Embryonic facial prominence (tissue), 1 donor: ENCODE data around the gene GORAB.

ENCODE experiments used
- DNase-seq: peaks from one replicate; pipeline ENCODE4 v3.0.0-alpha.2; 2016; ENCODE audit errors: extremely low spot score

GORAB gene

DNA sequence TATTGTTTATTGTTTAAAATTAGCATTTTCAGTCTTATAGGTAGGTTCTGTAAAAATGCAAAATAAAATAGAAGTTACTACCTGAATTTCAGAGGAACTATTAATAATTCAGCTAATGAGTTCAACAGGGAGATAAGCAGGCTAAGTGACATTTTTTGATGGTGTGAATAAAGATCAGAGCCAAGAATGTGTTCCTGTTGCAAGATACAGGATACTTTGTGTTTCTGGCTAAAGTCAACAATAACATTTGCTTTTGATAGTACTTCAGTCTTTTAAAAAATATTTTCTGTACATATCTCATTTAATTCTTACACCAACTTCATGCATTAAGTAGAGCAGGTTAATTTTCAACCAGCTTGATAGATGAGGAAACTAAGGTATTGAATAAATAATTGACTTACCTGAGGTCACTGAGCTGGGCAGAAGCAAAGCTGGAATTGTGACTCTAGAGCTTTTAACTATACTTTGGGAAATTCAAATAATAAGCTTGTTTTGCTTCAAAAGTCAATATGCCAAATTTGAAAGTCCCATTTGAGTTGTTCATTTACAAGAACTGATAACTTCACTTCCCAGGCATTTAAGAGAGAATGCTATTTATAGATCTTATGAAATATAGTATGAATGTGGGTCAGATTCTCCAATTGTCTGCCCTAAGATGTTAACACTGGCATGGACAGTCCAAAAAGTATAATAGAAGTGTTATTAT is 6.0 kb downstream of the GORAB start:
- no peak for DNase-seq

- no peak for DNase-seq
These were observed 6.7 kb downstream of the GORAB start for GRCh38 chr1:170538687-170539086.

- no peak for DNase-seq
These were observed 7.2 kb downstream of the GORAB start for GRCh38 chr1:170539154-170539553.

- DNase-seq, result no peak
These were observed 12.7 kb downstream of the GORAB start for GRCh38 chr1:170544624-170545023.

DNA sequence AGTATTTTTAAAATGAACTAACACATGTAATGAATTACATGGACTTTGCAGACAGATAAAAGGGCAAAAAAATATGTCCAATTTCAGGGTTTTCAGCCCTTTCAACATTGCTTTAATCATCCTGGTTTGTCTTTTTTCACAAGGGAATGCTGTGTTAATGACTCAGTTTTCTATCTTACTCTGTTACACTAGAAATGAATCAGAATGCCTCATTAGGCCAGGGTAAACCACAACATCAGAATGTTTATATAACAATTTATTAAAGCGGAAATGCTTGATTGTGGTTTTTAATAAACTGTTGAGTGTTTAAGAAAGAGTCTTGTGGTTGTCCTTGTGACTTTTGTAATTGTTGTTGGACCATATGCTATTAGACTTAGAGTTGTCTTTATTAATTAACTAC is 13.5 kb downstream of the GORAB start:
- no peak for DNase-seq

GRCh38 chr1:170547255-170547654 is 15.3 kb downstream of the GORAB start:
- no peak for DNase-seq

GRCh38 chr1:170548497-170548896 is 16.5 kb downstream of the GORAB start:
- no peak for DNase-seq

DNA sequence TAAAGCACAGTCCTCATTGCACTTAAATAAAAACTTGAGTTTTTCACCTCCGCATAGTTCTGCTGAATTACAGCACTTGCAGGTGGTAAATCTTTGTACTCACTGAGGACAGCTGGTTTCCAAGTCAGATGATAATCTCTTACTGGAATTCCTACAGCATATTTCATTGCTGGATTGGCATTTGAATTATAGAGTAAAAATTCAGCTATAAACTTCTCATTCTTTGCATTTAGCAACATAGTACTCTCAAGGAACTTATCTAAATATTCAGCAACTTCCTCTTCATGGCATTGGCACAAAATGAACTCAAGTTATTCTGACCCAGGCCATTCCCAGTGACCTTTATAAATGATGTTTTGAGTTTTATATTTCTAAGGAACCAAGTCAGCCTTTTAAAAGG is 23.4 kb downstream of the GORAB start:
- DNase-seq, result no peak

GRCh38 chr1:170556917-170557316 is 25.0 kb downstream of the GORAB start:
- no peak for DNase-seq

DNA sequence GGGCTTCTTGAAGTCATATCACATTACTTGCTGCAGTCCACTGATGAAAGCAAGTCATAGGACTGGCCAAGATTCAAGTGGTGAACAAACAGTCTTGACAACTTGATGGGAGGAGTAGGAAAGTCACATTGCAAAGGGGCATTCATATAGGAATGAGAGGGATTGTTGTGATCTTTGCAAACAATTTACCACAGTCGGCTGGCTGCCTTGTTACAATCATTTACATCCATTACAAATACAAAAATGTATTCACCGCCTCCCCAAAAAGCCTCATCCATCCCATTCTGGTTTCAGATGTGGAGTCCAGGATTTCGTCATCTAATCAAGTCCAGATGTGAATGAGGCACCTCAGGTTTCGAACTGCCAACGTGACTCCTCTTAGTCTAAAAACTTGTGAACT is 26.8 kb downstream of the GORAB start:
- DNase-seq, result no peak

DNA sequence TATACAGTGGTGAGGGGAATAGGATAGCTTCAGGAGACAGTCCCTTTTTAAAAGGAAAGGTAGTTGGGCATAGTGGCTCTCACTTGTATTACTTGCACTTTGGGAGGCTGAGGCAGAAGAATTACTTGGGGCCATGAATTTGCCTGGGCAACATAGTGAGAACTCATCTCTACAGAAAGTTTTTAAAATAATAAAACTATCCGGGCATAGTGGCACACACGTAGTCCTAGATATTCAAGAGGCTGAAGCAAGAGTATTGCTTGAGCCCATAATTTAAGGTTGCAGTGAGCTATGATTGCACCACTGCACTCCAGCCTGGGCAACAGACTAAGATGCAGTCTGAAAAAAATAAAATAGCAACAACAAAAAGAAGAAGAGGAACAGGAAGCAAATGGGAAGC is 27.2 kb downstream of the GORAB start:
- DNase-seq, result no peak

DNA sequence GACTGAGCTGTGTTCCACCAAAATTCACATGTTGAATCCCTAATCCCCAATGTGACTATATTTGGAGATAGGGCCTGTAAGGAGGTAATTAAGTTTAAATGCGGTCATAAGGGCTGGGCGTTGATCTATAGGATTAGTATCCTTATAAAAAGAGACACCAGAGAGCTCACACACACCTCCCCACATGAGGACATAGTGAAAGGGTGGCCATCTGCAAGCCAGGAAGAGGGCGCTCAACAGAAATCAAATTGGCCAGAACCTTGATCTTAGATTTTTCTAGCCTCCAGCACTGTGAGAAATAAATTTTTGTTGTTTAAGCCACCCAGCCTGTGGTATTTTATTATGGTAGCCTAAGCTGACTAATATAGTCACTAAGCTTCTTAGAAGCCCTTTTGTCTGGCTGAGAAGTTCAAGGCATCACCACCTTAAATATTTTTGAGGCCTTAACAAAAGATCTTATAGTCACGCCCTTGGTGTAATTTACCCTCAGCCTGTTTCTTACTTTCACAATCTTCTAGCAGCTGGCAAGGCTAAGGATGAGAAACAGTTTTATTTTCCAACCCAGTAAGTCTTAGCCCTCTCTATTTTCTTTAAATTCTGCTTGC is 28.8 kb downstream of the GORAB start:
- no peak for DNase-seq

DNA sequence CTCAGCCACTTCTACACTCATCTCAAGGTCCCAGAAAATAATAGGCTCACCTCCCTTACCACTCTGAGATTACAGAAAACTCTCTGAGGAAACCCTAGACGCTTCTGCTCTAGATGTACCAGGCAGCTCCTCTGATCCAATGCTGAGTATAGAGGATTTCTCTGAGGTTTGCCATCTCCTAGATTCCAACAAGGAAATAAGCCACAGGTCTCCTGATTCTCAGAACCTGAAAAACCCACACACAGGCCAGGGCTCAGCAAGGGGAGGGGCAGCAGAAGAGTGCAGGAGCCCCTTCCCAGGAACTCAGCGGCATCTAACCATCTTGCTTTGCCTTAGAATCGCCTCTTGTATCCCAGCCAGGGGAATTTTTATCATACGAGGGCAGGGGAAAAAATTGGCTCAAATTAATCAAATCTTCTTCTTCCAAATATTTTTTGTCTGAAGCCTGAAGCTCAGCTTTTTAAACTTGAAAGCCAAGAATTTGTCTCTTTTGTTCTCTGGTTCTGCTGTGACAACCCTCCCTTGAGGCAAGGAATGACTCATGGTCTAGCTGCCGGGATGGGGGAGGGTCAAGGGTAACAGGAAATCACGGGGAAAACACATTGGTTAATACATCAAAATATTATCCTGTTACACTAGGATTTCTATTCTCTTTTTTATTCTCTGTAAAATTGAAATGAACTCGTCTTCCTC is 30.8 kb downstream of the GORAB start:
- DNase-seq, result peak; percentile 35

DNA sequence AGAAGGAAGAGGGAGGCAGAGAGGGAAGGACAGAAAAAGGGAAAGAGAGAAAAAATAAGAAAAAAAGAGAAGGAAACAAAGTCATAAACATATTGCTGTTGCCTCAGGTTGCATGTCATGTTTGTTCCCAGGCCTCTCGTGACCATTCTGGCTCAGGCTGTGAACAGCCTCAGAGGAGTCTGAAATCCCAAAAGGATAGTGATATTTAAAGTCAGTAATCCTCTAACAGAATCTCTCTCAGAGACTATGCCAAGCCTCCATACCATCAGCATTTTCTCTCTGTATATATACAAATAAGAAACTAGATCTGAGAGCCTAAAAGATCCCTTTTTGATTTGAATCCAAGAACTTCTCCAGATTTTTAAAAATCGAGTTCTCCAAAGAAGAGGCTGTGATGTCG is 35.2 kb downstream of the GORAB start:
- no peak for DNase-seq

GRCh38 chr1:170568197-170568596 is 36.2 kb downstream of the GORAB start:
- no peak for DNase-seq

- DNase-seq, result no peak
These were observed 45.0 kb downstream of the GORAB start for GRCh38 chr1:170576980-170577379.

- DNase-seq, result no peak
These were observed 46.4 kb downstream of the GORAB start for GRCh38 chr1:170578359-170578758.

DNA sequence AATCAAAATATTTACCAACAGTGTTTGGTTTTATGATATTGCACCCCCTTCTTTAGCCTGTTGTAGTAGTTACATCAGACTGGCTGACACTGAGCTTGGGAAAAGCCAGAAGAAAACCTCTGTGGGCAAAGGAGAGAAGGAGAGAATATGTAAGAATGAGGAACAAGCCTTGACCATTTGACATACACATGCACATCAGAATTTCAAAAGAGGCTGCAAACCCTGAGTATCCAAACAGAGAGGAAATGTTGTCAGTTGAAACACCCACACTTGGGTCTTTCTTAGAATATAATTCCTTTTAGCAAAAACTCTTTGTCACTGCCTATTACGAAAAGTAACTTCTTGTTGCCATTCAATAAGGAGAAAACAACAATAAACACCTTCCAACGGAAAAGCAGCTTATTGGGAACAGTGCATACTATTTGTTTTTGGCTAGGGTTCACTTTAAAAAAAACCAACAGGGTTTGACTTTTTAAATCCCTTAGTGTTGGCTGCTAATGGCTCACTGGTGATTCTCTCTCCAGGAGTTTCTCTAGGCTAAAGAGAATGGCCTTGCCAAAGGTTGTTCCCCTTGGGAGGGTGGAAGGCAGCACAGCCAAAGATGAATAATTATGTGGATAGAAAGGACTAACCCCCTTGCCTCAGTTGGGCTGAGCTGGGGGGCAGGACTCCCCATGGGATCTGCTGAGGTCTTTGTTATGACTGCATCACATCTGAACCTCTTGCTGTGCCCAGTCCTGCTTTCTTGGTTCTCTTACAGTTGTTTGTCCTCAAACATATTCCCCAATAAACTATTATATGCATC is 48.9 kb downstream of the GORAB start:
- DNase-seq, result no peak

DNA sequence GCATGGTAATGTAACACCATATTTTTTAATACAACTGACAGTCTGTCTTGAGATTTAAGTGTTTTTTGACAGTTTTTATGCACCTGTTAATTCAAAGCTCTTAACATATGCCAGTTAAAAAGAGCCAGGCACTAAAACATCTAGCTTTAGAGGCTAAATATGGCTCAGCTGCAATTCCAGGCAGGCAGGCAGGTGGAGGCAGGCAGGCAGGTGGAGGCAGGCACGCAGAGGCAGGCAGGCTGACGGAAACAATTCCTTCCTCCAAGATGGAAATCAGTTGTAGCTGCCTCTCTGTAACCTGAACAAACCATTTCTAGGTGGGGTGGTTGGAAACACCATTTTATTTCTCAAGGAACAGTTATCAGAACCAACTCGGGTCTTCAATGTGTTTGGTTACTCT is 51.2 kb downstream of the GORAB start:
- no peak for DNase-seq

DNA sequence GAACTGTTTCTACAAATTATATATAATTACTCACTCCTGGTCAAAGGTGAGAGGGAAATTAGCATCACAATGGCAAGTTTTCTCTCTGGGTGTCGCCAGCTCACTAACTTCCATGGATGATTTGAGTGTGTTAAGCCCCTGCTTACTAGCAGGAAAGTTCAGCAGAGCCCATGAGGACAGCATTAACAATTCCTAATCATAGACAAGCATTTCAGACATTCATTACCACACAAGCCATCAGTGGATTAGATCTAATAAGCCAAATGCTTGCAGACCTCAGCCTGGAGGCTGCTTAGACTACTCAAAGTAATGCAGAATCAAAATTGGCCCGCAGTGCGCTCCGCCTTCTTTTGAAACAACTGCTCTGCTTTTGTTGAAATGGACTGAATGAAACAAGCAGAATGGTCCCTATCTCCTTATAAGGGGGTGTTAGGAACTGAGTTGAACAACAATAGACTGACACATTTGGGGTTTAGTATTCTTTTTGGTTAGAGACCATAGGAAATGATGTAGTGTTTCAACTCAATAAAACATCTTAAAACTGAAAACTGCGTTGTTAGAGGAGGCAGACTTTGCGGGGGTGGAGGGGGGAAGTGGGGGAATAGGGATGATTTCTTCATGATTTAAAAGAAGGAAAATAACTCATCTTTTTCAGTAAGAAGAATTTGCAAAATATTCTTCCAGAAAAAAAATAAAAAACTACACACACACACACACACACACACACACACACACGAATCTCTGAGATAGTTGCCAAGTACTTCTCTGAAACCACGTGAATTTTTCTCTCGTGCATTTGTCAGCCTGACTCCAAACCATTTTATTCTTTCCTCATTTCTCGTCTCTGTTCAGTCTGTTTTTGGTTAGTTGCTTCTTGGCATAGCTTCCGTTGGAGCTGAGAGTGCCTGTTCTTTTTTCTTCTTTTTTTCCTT is 54.6 kb downstream of the GORAB start:
- DNase-seq, result peak; percentile 89

DNA sequence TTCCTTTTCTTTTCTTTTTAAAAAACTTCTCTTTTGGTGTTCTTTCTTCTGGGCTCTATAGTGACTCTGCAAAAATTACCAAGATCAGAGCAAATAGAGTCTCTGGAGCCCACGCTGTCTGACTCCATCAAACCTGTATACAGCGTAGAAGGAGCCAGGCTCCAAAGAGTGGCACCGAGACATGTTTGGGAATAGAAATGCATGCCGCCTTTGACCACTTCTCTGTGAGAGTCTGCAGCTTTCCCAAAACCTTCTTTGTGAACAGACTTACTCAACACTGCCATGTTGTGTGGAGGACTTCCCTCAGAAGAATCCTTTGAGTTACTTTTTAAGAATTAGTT is 55.3 kb downstream of the GORAB start:
- DNase-seq, result no peak
